ENCODE results near the gene ITGA2. TPM values are rescaled to one million over a fixed set of nuclear protein-coding genes. Genes with fewer than 3 reads are reported as not detected.

ITGA2 gene
- total RNA-seq, 4 donors from 2014 or later: 1.5 to 10.1 (median 8.7) TPM

DNA sequence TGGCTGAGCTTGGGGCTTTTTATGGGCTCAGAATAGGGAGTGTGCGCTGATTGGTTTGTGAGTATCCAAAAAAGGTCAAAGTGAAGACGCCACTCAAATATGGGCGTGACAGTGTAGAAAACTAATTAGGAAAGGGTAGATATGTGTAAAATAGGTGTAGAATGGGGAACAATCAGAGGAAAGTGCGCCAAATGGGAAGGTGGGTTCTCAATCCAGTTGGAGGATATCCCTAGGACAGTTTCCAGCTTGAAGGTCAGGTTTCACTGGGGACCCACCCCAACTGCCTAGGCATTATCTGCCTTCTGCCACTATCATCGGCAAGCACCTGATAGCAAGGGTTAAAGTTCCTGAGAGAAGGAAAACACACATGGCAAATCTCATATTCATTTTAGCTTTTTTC is 129.7 kb downstream of the ITGA2 start:
- Histone ChIP-seq H3K27ac (no peak overlapping the region), H3K4me1 (no peaks in the 10 kb centered on the region), H3K4me3 (no peak overlapping the region), H3K9me3 (no peaks in the 10 kb centered on the region), H3K27me3 (no peaks in the 10 kb centered on the region), H3K36me3 (no peaks in the 10 kb centered on the region)
- intact Hi-C loops (cut with DNase I; ENCODE audit: low total_unique reads) (no loop called here), in situ Hi-C loops (cut with MboI; ENCODE audit: low pct_ligation_motif_present in 1 of 4, low pct_unique_long_range_greater_than_20kb in 1 of 4, low sequenced_read_pairs in 3 of 4) (no loop called here)
- DNase-seq: no peak
- TF ChIP-seq, protein P1, sequence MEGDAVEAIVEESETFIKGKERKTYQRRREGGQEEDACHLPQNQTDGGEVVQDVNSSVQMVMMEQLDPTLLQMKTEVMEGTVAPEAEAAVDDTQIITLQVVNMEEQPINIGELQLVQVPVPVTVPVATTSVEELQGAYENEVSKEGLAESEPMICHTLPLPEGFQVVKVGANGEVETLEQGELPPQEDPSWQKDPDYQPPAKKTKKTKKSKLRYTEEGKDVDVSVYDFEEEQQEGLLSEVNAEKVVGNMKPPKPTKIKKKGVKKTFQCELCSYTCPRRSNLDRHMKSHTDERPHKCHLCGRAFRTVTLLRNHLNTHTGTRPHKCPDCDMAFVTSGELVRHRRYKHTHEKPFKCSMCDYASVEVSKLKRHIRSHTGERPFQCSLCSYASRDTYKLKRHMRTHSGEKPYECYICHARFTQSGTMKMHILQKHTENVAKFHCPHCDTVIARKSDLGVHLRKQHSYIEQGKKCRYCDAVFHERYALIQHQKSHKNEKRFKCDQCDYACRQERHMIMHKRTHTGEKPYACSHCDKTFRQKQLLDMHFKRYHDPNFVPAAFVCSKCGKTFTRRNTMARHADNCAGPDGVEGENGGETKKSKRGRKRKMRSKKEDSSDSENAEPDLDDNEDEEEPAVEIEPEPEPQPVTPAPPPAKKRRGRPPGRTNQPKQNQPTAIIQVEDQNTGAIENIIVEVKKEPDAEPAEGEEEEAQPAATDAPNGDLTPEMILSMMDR (IDR thresholded peaks at IDR 0.05): no peak
- 76 to 80% methylated on average over 4 to 5 of the region's 5 CpGs for WGBS, 2 donors (ENCODE audit: low coverage in 1 of 2)

DNA sequence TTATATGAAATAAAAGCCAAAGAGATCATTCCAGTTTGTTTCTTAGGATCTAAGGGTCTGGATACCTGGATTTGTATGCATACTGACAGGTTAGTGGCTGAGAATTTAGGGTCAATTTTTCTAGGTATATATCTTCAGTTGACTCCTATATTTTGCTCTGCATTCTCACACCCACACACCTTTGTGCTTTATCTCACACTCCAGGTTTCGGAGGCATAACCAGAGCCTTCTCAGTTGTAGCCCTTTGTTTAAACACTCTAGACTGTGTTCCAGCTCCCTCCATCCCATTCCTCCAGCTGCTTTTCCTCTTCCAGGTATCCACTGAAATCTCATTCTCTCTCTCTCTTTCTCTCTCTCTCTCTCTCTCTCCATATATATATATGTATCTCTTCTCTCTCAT is 131.0 kb downstream of the ITGA2 start:
- Histone ChIP-seq H3K27ac (no peak overlapping the region), H3K36me3 (no peaks in the 10 kb centered on the region), H3K4me1 (no peaks in the 10 kb centered on the region), H3K4me3 (no peak overlapping the region), H3K27me3 (no peaks in the 10 kb centered on the region), H3K9me3 (no peaks in the 10 kb centered on the region)
- TF ChIP-seq POLR2A (IDR thresholded peaks at IDR 0.05) (no peak), POLR2AphosphoS5 (IDR thresholded peaks at IDR 0.05) (no peak), EP300 (IDR thresholded peaks at IDR 0.05; ENCODE audit: low read depth) (no peak)
- TF ChIP-seq, protein P1 (IDR thresholded peaks at IDR 0.05): no peak
- intact Hi-C loops (cut with DNase I; ENCODE audit: low total_unique reads): no loop called here
- DNase-seq: no peak
- 92 to 100% methylated on average over 1 of the region's 1 CpG for WGBS, 2 donors (ENCODE audit: low coverage in 1 of 2)
- in situ Hi-C loops (cut with MboI; ENCODE audit: low pct_ligation_motif_present in 1 of 4, low pct_unique_long_range_greater_than_20kb in 1 of 4, low sequenced_read_pairs in 3 of 4): no loop called here

DNA sequence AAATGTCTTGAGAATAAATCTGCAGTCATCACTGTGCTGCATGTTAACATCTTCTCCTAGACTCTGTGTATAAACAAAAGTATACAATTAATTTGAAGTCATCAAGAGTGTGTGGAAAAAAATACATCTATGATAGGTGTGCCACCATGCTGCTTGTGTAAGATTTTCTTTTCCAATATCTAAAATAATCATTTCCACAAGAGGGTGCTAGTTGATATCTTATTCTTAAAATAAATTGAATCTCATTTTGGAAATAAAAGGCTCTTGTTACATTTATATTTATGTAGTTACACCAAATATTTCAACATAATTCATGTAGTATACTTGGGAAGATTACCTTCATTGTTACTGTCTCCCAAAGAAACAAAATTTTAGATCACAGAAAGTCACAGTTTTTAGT is 134.6 kb downstream of the ITGA2 start:
- no peak for DNase-seq

DNA sequence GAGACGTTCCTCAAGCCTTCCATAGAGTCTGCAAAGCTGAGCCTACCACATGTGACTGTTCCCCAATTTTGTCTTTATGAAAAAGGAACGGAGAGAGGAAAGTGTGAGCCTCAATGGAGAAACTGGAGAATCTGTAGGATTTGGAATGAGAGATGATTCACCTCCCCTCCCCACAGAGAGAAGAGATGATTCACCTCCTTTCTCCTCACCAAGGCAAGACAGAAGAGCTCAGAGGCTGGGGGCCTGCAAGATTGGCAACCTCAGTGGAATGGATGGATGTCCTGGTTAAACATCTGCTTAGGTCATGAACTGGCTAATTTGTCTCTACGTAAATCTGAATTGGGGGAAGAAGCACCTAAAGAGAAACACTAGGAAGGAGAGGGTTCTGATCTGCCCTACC is 137.4 kb downstream of the ITGA2 start:
- TF ChIP-seq POLR2A (IDR thresholded peaks at IDR 0.05) (no peak), EP300 (IDR thresholded peaks at IDR 0.05; ENCODE audit: low read depth) (no peak), POLR2AphosphoS5 (IDR thresholded peaks at IDR 0.05) (no peak)
- TF ChIP-seq, protein P1 (IDR thresholded peaks at IDR 0.05): no peak
- H3K4me1 ChIP-seq: no peaks in the 10 kb centered on the region
- H3K4me3 ChIP-seq: no peak overlapping the region
- WGBS, 2 donors (ENCODE audit: low coverage in 1 of 2): 85 to 88% methylated on average over 2 to 3 of the region's 3 CpGs
- no peaks in the 10 kb centered on the region for H3K9me3 ChIP-seq
- no peak for DNase-seq
- H3K36me3 ChIP-seq: no peaks in the 10 kb centered on the region
- no peaks in the 10 kb centered on the region for H3K27me3 ChIP-seq
- no peak overlapping the region for H3K27ac ChIP-seq
- in situ Hi-C loops (cut with MboI; ENCODE audit: low pct_ligation_motif_present in 1 of 4, low pct_unique_long_range_greater_than_20kb in 1 of 4, low sequenced_read_pairs in 3 of 4): no loop called here
- intact Hi-C loops (cut with DNase I; ENCODE audit: low total_unique reads): no loop called here

More for the DNA sequence above, 134.6 kb downstream of the ITGA2 start:
- Histone ChIP-seq H3K27me3 (no peaks in the 10 kb centered on the region), H3K4me1 (no peaks in the 10 kb centered on the region), H3K36me3 (no peaks in the 10 kb centered on the region), H3K9me3 (no peaks in the 10 kb centered on the region), H3K4me3 (no peak overlapping the region), H3K27ac (no peak overlapping the region)
- intact Hi-C loops (cut with DNase I; ENCODE audit: low total_unique reads): no loop called here
- TF ChIP-seq, protein P1 (IDR thresholded peaks at IDR 0.05): peak in 1 of 5 experiments; percentile 6
- no peak for TF ChIP-seq POLR2A (IDR thresholded peaks at IDR 0.05)
- in situ Hi-C loops (cut with MboI; ENCODE audit: low pct_ligation_motif_present in 1 of 4, low pct_unique_long_range_greater_than_20kb in 1 of 4, low sequenced_read_pairs in 3 of 4): no loop called here
